ENCODE data around the gene HIP1.

The HIP1 gene

GRCh38 chr7:75591467-75592255, 147.1 kb downstream of the HIP1 start:
- H3K4me3 ChIP-seq (replicated peaks; ENCODE audit: low read depth, low read length) = no peak overlapping the region
- TF ChIP-seq, protein P1, sequence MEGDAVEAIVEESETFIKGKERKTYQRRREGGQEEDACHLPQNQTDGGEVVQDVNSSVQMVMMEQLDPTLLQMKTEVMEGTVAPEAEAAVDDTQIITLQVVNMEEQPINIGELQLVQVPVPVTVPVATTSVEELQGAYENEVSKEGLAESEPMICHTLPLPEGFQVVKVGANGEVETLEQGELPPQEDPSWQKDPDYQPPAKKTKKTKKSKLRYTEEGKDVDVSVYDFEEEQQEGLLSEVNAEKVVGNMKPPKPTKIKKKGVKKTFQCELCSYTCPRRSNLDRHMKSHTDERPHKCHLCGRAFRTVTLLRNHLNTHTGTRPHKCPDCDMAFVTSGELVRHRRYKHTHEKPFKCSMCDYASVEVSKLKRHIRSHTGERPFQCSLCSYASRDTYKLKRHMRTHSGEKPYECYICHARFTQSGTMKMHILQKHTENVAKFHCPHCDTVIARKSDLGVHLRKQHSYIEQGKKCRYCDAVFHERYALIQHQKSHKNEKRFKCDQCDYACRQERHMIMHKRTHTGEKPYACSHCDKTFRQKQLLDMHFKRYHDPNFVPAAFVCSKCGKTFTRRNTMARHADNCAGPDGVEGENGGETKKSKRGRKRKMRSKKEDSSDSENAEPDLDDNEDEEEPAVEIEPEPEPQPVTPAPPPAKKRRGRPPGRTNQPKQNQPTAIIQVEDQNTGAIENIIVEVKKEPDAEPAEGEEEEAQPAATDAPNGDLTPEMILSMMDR (IDR thresholded peaks at IDR 0.05; ENCODE audit: low read length, missing control alignments) = no peak
- no peak for DNase-seq (ENCODE audit: low read depth)

DNA sequence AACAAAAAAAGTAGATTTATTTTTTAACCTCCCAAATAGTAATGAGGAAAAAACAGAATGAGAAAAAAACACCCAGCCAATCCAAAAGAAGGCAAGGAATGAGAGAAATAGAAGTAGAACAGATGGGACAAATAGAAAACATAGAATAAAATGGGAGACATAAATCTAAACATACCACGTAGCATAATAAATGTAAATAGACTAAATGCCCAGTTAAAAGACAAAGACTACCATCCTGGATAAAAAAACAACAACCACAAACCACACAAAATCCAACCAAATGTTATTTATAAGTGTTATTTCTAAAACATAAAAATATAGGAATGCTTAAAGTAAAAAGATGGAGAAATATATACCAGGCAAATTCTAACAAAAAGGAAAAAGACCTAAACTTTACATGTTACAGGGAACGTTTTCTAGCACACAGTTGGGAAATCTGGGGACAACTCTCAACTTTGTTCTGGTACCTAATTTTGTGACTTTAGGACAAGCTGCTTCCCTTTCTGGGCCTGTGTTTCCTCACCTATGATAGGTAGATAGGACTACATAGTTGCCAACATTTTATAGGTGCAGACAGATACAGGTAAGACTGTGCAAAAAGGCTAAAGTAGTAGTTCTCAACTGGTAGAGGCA, 148.3 kb downstream of the HIP1 start:
- TF ChIP-seq, protein P1 (IDR thresholded peaks at IDR 0.05; ENCODE audit: low read length, missing control alignments) = no peak

DNA sequence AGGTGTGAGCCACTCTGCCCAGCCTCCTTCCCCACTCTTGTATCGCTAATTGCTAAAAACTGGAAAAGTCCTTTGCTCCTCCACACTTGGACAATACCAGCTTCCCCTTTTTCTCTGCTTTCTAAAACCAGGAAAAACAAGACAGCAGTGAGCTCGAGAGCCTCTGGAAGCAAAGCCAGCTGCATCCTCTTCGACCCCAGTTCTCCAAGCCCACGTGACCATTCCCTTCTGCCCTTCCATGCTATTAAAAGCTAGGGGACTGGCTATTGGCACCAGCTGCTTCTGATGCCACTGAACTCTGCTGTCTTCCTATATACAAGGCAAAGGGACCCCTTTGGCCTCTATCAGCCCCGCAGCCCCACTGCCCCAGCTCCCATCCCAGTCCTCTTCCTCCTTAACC, 154.4 kb downstream of the HIP1 start:
- TF ChIP-seq, protein P1 (IDR thresholded peaks at IDR 0.05; ENCODE audit: low read length, missing control alignments) = no peak
- no peak overlapping the region for H3K4me3 ChIP-seq (replicated peaks; ENCODE audit: low read depth, low read length)
- DNase-seq (ENCODE audit: low read depth) = no peak

More for the DNA sequence above, 148.3 kb downstream of the HIP1 start:
- no peak for DNase-seq (ENCODE audit: low read depth)
- no peak overlapping the region for H3K4me3 ChIP-seq (replicated peaks; ENCODE audit: low read depth, low read length)

GRCh38 chr7:75583255-75583654, 155.5 kb downstream of the HIP1 start:
- no peak overlapping the region for H3K4me3 ChIP-seq (replicated peaks; ENCODE audit: low read depth, low read length)
- no peak for DNase-seq (ENCODE audit: low read depth)
- TF ChIP-seq, protein P1 (IDR thresholded peaks at IDR 0.05; ENCODE audit: low read length, missing control alignments) = no peak

DNA sequence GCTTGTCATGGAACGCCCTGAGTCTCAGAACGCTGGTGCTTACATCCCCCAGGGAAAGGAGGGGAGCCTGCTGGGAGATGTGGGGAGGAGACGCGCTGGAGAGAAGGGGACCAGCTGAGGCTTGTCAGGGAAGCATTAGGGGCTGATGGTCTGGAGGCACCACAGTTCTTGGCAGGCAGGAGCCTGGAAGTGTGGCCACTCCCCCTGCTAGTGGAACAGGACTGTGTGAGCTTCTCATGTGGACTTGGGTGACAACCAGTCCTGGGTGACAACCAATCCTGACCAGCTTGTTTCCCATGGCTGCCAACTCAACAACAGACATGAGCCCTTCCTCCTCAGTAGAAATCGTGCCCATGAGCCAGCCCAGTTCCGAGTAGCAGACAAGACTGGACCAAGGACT, 158.8 kb downstream of the HIP1 start:
- TF ChIP-seq, protein P1 (IDR thresholded peaks at IDR 0.05; ENCODE audit: low read length, missing control alignments) = no peak
- no peak overlapping the region for H3K4me3 ChIP-seq (replicated peaks; ENCODE audit: low read depth, low read length)
- DNase-seq (ENCODE audit: low read depth) = no peak

- TF ChIP-seq, protein P1 (IDR thresholded peaks at IDR 0.05; ENCODE audit: low read length, missing control alignments) = no peak
- no peak for DNase-seq (ENCODE audit: low read depth)
- no peak overlapping the region for H3K4me3 ChIP-seq (replicated peaks; ENCODE audit: low read depth, low read length)
Observed at GRCh38 chr7:75578081-75578480, 160.7 kb downstream of the HIP1 start.

All from fibroblast of pulmonary artery (primary cell).